ENCODE data around the gene POC5.

The POC5 gene

DNA sequence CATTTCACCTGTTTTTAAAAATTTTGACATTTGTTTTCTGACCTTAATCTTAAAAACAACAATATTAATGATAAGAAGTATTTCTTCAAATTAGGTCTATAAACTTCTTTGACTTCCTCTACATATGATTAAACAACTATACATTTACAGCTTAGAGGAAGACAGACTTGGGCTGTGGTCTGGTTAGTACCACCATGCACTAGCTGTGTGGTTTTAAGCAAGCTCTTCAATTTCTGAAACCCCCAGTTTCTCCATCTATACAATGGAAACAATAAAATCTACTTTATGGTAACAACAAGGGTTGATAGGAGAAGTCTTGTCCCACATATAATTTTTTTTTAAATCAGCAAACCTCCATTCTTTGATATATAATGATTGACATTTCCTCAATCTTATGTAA, 90.3 kb downstream of the POC5 start:
- H3K27me3 ChIP-seq (ENCODE audit: insufficient read depth, low read length), result no peaks in the 10 kb centered on the region
- H3K9ac ChIP-seq (ENCODE audit: low read length), result no peak overlapping the region
- TF ChIP-seq CTCF (IDR thresholded peaks at IDR 0.05; ENCODE audit: low read length) (no peak), EZH2 (IDR thresholded peaks at IDR 0.05; ENCODE audit: borderline replicate concordance, low read length) (no peak)
- no peaks in the 10 kb centered on the region for H3K36me3 ChIP-seq (ENCODE audit: insufficient read depth, low read length)
- H4K20me1 ChIP-seq (ENCODE audit: insufficient read depth, low read length), result no peaks in the 10 kb centered on the region
- no peaks in the 10 kb centered on the region for H3F3A ChIP-seq (ENCODE audit: insufficient read depth, low read length)
- H3K27ac ChIP-seq (ENCODE audit: low read depth, low read length, poor library complexity, severe bottlenecking), result no peak overlapping the region
- H3K4me2 ChIP-seq (ENCODE audit: low read length), result no peak overlapping the region
- no peaks in the 10 kb centered on the region for H3K9me2 ChIP-seq (ENCODE audit: low read depth, low read length)
- no peaks in the 10 kb centered on the region for H3K4me1 ChIP-seq (ENCODE audit: insufficient read depth, low read length, severe bottlenecking)
- no peak overlapping the region for H3K4me3 ChIP-seq (ENCODE audit: low read depth, low read length, poor library complexity, severe bottlenecking)
- H3K9me3 ChIP-seq (ENCODE audit: low read length), result no peaks in the 10 kb centered on the region
- H3K79me2 ChIP-seq (ENCODE audit: insufficient read depth, low read length), result no peaks in the 10 kb centered on the region
- no peak overlapping the region for H2AFZ ChIP-seq (ENCODE audit: low read length)

All from OCI-LY1 (cell line).